HFFc6 (cell line): ENCODE data around the gene AFF4. TPM values are rescaled to one million over a fixed set of nuclear protein-coding genes. Genes with fewer than 3 reads are reported as not detected.
"Not testable (repeated sequence)": the region's sequence is repeated elsewhere in the genome, so short reads cannot be mapped to it uniquely, and the experiment has no call there.

Source experiments
- DNase-seq: peaks from one replicate; pipeline ENCODE4 v3.0.0-alpha.2; 2018
- H3K27ac Mint-ChIP-seq: 2 replicates; pipeline ENCODE4 v1.8.0; 2020; ENCODE audit warnings: mild to moderate bottlenecking, mixed read lengths
- H3K27me3 Mint-ChIP-seq: 2 replicates; pipeline ENCODE4 v1.8.0; 2021; ENCODE audit warnings: mild to moderate bottlenecking, moderate library complexity, mixed read lengths; ENCODE audit not compliant: insufficient read depth
- H3K36me3 Mint-ChIP-seq: 2 replicates; pipeline ENCODE4 v1.8.0; 2021; ENCODE audit warnings: low read depth, mixed read lengths
- H3K4me1 Mint-ChIP-seq: 2 replicates; pipeline ENCODE4 v1.8.0; 2020; ENCODE audit warnings: low read depth, mixed read lengths
- H3K4me3 Mint-ChIP-seq: 2 replicates; pipeline ENCODE4 v1.8.0; 2020; ENCODE audit warnings: mild to moderate bottlenecking, moderate library complexity, mixed read lengths
- H3K9me3 Mint-ChIP-seq: 2 replicates; pipeline ENCODE4 v1.8.0; 2020; ENCODE audit warnings: mild to moderate bottlenecking, mixed read lengths
- total RNA-seq, 6 experiments: library from RNA; stranded (reverse); fragmentation: NEBNext Ultra II Directional; extraction: Animal tissue kit (Norgen Biotek cat#: 25700); gene quantifications; 2 replicates in 1 of 6; 3 replicates in 5 of 6; pipeline ENCODE4 v1.2.3, GENCODE V29; 2021
- TF ChIP-seq, protein P1 (sequence below): fragments of 200-600 bp; sonication (generic); IDR thresholded peaks from 2 replicates; pipeline ENCODE4 v1.5.0; 2021; ENCODE audit warnings: antibody characterized with exemption, mild to moderate bottlenecking

The AFF4 gene
- total RNA-seq, 6 experiments from 2014 or later: 81.1 to 92.5 (median 87.6) TPM

DNA sequence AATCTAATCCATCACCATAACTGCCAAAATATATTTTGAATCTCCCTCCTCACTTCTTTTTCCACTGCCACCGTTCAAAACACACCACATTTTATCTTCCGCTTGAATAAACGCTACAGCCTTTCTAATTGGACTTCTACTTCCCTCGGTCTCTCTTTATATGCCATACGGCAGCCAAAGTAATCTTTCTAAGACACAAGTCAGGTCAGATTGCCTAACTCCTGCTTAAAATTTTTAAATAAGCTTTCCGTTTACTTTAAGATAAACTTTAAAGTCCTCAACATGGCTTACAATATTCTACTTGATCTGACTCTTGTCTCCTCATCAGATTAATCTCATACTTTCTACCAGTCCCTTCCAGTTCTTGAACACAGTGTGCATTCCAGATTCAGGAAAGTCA lies 9.7 kb downstream of the AFF4 start:
- no peak overlapping the region for H3K27ac Mint-ChIP-seq
- DNase-seq: no peak
- peaks cover 42% of the 10 kb centered on the region for H3K36me3 Mint-ChIP-seq
- peaks cover 32% of the 10 kb centered on the region for H3K4me1 Mint-ChIP-seq
- H3K27me3 Mint-ChIP-seq: no peaks in the 10 kb centered on the region; the same call in none of the 2 replicates
- H3K4me3 Mint-ChIP-seq: no peak overlapping the region; the same call in 1 of the 2 replicates
- H3K9me3 Mint-ChIP-seq: no peaks in the 10 kb centered on the region
- TF ChIP-seq, protein P1, sequence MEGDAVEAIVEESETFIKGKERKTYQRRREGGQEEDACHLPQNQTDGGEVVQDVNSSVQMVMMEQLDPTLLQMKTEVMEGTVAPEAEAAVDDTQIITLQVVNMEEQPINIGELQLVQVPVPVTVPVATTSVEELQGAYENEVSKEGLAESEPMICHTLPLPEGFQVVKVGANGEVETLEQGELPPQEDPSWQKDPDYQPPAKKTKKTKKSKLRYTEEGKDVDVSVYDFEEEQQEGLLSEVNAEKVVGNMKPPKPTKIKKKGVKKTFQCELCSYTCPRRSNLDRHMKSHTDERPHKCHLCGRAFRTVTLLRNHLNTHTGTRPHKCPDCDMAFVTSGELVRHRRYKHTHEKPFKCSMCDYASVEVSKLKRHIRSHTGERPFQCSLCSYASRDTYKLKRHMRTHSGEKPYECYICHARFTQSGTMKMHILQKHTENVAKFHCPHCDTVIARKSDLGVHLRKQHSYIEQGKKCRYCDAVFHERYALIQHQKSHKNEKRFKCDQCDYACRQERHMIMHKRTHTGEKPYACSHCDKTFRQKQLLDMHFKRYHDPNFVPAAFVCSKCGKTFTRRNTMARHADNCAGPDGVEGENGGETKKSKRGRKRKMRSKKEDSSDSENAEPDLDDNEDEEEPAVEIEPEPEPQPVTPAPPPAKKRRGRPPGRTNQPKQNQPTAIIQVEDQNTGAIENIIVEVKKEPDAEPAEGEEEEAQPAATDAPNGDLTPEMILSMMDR: no peak

DNA sequence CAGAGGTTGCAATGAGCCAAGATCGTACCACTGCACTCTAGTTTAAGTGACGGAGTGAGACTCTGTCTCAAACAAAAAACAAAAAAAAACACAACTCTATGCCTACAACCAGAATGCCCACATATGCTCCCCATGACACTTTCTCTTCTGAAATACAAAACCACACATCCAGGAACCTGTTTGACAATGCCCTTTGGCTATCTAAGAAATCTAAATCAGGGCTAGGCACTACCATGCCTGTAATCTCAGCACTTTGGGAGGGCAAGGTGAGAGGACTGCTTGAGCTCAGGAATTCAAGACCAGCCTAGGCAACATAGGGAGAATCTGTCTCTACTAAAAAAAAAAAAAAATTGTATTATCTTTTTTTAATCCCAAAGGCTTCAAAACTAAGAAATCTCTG lies 10.6 kb downstream of the AFF4 start:
- no peak overlapping the region for H3K4me3 Mint-ChIP-seq
- TF ChIP-seq, protein P1: no peak
- no peaks in the 10 kb centered on the region; the same call in 1 of the 2 replicates for H3K27me3 Mint-ChIP-seq
- H3K9me3 Mint-ChIP-seq: no peaks in the 10 kb centered on the region
- no peak overlapping the region for H3K27ac Mint-ChIP-seq
- peaks cover 43% of the 10 kb centered on the region for H3K36me3 Mint-ChIP-seq
- peaks cover 36% of the 10 kb centered on the region for H3K4me1 Mint-ChIP-seq
- no peak for DNase-seq

DNA sequence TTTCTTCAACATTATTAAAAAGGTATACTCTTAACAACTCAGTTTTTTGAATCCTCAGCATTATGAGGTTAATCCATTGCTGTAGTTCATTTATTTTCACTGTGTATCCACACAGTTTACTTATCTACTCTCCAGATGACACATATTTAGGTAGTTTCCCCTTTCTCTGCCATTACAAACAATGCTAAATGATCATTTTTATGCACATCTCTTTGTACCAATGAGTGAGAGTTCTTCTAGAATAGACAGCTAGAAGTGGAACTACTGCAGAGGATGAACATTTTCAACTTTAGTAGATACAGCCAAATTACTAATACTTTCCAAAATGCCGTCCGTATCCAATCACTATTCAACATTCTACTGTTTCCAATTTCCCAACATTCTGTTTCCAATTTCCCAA lies 11.5 kb downstream of the AFF4 start:
- H3K4me3 Mint-ChIP-seq: no peak overlapping the region; the same call in 1 of the 2 replicates
- no peaks in the 10 kb centered on the region for H3K9me3 Mint-ChIP-seq
- H3K27me3 Mint-ChIP-seq: no peaks in the 10 kb centered on the region; the same call in 1 of the 2 replicates
- H3K36me3 Mint-ChIP-seq: peaks cover 43% of the 10 kb centered on the region
- H3K4me1 Mint-ChIP-seq: peaks cover 42% of the 10 kb centered on the region
- H3K27ac Mint-ChIP-seq: 0 out of 2 replicates have a peak overlapping the region, but pooled peaks have one; percentile 0
- TF ChIP-seq, protein P1: no peak
- no peak for DNase-seq

DNA sequence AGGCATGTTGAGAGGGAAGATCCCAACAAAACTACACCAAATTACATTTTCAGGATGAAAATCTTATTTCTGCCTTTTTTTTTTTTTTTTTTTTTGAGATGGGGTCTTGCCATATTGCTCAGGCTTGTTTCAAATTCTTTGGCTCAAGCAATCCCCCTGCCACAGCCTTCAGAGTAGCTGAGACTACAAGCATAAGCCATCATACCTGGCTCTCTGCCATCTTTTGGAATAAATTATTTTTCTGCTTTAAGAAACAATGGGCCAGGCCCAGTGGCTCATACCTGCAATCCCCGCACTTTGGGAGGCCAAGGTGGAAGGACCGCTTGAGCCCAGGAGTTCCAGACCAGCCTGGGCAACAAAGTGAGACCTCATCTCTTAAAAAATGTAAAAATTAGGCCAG lies 14.3 kb downstream of the AFF4 start:
- Mint-ChIP-seq H3K4me3 (0 out of 2 replicates have a peak overlapping the region, but pooled peaks have one; percentile 15), H3K27me3 (no peaks in the 10 kb centered on the region; the same call in 1 of the 2 replicates), H3K9me3 (no peaks in the 10 kb centered on the region), H3K4me1 (peaks cover 47% of the 10 kb centered on the region), H3K36me3 (peaks cover 34% of the 10 kb centered on the region), H3K27ac (peak overlapping the region; percentile 81)
- TF ChIP-seq, protein P1: no peak
- no peak for DNase-seq

DNA sequence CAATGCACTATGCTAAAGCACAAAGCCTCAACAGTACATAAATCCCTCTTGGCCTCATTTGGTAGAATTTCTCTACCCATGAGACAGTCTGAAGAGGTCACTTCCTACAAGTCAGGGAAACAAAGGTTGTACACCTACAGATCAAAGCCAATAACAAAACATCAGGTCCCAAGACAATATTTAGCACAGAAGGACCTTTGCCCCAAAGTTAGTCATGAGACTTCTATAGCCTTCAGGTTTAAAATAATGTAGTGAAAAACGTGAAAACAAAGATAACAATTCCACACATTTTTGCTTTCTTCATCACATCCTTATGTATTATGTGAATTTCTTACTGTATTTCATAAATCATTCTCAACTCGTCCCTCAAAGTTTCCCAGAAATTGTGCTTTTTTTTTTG lies 15.8 kb downstream of the AFF4 start:
- DNase-seq: peak; percentile 42
- H3K4me3 Mint-ChIP-seq: peak overlapping the region; percentile 63; the same call in 1 of the 2 replicates
- H3K27me3 Mint-ChIP-seq: no peaks in the 10 kb centered on the region
- no peaks in the 10 kb centered on the region for H3K9me3 Mint-ChIP-seq
- H3K27ac Mint-ChIP-seq: peak overlapping the region; percentile 81
- TF ChIP-seq, protein P1: no peak
- H3K36me3 Mint-ChIP-seq: peaks cover 28% of the 10 kb centered on the region
- H3K4me1 Mint-ChIP-seq: peaks cover 41% of the 10 kb centered on the region

DNA sequence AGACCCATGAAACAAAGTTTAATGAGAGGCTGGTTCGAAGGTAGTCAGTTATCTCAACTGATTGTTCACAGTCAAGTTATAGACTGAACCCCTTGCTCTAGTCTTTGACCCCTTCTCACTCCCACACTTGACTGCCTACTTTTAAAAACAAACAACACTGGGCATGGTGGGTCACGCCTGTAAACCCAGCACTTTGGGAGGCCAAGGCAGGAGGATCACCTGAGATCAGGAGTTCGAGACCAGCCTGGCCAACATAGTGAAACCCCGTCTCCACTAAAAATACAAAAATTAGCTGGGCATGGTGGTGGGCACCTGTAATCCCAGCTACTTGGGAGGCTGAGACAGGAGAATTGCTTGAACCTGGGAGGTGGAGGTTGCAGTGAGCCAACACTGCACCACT lies 18.1 kb downstream of the AFF4 start:
- not testable (repeated sequence) for H3K27ac Mint-ChIP-seq, H3K27me3 Mint-ChIP-seq, DNase-seq, H3K9me3 Mint-ChIP-seq, H3K4me3 Mint-ChIP-seq
- Mint-ChIP-seq H3K4me1 (peaks cover 37% of the 10 kb centered on the region), H3K36me3 (peaks cover 13% of the 10 kb centered on the region)
